NCI-H510A (cell line): ENCODE measurements around the gene PCDHB1.

ENCODE experiments used
- DNase-seq: peaks from one replicate; lab custom pipeline; 2025; lab: John Stamatoyannopoulos, UW

PCDHB1 gene, protein sequence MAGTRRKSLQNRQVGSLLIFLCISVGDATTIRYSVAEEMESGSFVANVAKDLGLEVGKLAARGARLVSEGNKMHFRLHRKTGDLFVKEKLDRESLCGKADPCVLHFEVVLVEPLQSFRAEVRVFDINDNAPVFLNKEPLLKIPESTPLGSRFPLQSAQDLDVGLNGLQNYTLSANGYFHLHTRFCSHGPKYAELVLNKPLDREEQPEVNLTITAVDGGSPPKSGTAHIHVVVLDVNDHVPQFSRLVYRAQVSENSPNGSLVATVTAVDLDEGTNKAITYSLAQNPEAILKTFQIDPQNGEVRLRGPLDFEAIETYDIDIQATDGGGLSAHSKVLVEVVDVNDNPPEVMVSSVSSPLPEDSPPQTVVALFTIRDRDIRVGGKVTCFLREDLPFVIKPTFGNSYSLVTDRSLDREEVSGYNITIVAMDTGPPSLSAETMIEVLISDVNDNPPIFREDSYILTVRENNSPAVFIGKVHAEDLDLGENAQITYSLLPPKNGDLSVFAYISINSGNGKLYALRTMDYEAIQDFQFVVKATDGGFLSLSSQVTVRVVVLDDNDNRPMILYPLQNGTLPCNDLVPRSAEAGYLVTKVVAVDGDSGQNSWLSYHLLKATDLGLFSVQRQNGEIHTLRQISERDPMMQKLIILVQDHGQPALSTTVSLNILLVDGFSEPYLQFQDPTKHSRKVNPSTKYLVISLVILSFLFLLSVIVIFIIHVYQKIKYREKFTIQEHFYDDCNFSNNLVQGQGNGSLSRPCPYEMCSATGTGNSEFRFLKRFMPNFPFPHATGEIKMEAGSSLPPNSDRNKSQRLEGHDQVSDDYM

DNA sequence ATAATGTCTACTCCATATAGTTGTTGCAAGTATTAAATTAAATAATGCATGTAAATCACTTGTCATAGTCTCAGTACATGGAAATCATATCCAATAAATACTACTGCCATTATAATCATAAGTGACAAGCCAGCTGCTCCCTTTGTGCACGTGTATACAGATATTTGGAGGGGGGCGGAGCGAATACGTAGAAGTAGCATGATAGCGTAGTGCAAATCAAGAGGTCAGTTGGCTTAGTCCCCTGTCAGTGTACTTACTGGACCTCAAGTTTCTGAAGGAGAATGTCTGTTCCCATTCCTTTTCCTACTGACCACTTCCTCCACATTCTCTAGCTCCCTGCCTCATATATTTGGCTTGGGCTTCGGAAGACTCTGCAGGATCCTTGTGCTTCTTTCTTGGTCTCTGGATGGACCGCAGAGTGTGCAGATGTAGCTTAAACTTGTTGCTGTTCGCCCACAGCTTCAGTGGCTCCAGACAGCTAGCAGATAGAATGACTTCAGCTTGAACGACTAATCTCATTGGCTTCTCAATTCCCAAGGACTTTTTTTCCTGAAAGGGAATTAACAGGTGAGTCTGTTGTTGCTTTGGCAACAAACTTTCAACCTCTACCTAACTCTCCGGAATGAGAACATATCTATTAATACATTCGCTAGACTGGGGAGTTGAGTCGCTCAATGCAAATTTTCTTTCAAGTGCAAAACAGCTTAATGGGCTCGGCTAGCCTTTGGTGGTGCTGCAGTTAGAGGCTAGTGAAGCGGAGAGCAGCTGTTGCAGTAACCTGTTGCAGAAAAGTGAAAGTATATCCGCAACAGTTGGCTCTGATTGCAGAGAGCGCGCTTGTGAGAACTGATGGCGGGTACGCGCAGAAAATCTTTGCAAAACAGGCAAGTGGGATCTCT, at the start of gene PCDHB1:
Gene PCDHB1 (plus strand): TSS at position 753 of the 899 bp plus-strand sequence. CDS start 97 bp downstream, at position 850.
- DNase-seq: no peak

DNA sequence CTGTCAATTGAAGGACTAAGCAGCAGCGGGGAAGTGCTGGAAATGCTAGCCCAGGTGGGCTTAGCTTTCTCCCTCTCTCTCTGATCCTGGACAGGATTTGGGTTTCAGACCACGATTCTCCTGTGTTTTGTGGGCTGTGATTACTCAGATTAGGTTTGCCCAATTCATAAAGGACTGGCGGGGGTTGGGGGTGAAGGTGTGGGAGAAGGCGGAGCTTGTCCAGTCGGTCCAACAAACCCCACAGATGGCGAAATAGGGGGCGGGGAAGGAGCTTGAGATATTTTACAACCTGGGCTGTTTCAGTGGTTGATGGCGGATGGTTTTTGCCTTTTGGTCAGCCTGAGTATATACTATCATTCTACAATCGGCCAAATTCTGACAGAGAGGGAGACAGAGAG, 49.7 kb upstream of the PCDHB1 start:
- peak; percentile 45 for DNase-seq

DNA sequence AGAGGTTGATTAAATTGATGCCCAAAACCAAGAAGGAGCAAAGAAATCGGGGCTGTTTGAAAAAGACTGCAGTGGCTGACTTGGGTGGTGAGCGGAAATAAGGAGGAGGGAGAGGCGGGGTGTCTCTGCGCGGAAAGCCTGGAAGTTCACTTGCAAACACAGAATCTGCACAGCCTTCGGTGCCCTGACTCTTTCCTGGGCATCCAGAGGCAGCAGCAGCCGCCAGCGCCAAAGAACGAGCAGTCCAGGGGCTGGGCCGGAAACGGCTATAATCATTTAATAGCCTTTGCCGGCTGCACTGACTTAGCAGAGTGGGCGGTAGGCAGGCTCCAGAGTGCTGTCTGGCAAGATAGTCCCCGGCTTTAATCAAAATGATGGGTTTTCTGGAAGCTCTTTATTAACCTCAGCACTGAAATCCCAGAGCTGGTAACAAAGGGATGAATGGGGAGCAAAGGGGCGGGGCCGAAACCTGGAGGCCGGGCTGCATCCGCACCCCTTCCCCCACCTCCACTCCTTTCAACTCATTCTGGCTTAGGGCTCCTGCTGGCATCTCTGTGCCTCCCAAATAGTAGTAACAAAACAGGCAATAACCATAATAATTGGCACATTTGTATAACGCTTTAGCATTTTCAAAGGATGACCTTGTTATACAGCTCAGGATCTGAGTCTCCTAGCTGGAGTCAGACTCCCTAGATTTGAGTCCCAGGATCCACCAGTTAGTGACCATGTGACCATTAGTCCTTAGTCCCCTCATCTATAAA, 49.1 kb upstream of the PCDHB1 start:
- DNase-seq: peak; percentile 39

DNA sequence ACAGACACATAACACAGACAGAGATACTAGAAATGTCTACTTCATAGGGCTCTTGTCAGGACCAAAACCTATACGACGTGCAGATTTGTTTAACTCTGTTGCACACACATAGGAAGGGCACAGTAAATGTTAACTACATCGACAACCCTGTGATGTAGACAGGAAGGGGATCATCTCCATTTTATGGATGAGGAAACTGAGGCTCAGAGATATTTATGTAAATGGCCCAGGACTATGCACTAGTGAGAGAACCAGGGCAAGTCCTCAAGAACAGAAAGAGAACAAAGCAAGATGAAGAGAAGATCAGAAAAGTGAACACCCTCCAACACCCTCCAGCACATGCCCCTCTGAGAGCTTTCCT, 48.6 kb upstream of the PCDHB1 start:
- no peak for DNase-seq

DNA sequence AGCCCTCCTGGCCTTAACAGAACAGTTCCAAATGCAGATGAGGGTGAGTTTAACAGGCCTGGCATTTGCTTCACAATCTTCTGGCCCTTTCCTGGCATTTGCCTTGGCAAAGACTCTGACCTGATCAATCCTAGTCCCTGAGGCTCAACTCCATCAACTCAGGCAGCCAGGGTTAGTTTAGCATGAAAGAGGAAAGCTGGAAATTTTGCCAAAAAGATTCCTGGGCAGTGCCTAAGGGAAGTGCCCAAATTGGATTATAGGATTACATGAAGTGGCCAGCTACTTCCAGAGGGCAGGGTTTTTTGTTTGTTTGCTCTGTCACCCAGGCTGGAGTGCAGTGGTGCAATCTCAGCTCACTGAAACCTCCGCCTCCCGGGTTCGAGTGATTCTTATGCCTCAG, 48.1 kb upstream of the PCDHB1 start:
- no peak for DNase-seq

DNA sequence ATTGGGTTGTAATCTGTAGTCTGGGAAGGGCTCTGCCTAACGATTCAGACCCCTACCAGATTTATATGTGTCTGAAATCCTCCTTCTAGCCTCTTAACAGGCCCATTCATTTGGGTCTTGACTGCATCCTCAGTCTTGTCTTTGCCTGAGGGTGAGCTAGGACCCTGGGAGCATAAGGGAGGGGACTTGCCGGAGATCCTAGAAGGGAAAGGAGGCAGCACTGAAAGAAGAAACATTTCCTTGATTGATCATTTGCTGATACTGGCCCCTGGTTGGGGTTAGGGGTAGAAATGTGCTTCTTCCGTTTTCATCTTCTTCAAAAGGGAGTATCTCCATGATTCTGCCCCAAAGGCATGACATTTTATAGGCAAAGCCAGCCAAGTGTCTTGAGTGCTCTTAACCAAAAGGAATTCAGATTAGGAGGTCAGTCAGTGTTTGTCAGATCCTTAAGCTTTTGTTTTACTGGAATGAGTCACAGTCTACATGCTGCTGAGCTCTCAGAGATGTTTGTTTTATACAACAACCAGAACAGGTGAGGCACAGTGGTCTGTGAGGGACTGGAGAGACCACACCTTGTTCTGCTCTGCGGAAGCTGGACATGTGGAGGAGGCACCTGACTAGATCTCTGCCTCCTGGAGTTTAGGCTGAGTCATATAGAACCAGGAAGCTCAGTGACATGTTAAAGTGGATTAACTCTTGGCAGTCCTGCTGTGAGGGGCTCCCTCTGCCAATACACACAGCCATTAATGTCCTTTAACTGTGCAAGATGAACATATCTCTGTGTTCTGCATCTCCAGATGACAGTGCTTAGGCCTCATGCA, 47.2 kb upstream of the PCDHB1 start:
- DNase-seq: peak; percentile 63

DNA sequence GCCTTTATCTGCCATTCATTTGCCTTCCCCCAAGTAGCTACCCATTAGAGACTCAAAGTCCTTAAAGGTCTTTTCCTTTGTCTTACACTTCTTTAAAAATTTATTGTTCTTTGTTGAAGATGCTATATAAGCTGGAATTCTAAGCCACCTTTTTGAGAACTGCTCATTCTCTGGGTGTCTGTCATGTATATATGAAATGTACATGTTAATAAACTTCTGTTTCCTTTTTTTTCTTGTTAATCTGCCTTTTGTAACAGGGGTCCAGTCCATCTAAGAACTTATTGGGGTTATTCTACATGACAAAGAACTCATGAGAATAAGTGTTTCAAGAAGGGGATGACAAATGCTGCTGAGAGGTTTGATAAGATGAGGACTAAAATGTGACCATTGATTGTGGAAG, 43.4 kb upstream of the PCDHB1 start:
- DNase-seq: no peak

DNA sequence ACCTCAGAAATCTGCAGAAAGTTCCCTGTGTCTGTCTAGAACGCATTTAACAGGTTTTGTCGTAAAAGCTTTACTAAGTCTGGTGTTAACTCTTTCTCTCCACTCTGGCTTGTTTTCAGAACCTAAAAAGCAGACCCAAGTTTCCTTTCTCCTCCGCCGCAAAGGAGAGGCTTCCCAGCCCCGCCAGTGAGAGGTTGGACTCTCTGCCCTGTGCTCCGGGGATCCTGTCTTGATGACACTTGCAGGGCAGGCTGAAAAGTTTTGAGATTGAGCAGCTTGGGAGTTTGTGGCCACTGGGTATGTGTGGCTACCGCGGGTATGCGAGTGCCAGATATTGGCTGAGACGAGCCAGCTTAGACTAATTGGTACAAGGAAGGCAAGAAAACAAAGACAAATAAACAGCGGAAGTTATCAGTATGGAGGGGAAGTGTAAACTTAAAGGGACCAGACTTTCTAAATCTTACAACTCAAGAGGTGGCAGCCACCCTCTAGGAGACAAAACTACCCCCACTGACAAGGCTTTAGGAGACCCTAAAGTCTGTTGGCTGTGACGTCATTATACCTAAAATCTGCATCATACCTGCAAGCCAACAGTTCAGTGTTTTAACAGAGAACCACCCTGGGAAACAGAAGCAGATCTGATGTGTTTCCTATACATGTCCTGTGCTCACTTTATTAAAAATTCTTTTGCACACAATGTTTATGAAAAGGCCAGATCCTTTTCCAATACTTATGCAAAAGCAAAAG, 41.0 kb upstream of the PCDHB1 start:
- DNase-seq: no peak

DNA sequence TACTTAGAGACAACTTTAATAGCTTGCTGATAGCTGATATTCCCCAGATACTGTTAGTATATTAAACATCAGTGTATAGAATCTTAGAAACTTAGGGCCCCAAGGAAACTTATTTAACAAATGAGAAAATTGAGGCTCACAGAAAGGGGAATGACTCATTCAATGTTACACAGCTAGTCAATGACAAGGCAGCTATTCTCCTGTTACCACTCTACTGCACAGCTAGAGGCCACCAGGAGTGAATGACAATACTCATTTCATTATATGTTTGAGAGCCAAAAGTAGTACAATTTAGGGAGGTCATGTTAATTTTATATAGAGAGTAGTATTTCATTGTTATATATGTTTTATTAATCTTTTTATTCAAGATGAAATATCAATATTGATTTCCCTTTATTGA, 33.2 kb upstream of the PCDHB1 start:
- no peak for DNase-seq

DNA sequence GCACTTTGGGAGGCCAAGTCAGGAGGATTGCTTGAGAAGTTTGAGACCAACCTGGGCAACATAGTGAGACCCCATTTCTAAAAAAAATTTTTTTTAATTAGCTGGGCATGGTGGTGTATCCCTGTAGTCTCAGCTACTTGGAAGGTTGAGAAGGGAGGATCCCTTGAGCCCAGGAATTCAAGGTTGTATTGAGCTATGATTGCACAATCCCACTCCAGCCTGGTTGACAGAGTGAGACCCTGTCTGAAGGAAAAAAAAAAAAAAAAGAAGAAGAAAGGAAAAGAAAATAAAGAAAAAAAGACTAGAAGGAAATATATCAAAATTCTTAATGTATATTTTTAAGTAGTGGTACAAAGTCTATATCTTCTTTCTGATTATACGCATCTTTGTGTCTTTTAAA, 28.8 kb upstream of the PCDHB1 start:
- DNase-seq: no peak

DNA sequence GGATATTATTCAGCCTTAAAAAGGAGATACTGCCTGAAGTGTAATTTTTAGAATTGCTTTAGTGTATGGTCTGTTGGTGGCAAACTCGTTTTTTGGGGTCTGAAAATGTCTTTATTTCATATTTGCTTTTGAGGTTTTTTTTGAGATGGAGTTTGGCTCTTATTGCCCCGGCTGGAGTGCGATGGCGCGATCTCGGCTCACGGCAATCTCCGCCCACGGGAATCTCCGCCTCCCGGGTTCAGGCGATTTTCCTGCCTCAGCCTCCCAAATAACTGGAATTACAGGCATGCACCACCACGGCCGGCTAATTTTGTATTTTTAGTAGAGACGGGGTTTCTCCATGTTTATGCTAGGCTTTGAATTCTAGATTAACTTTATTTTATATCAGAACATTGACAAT, 20.2 kb upstream of the PCDHB1 start:
- DNase-seq: no peak

DNA sequence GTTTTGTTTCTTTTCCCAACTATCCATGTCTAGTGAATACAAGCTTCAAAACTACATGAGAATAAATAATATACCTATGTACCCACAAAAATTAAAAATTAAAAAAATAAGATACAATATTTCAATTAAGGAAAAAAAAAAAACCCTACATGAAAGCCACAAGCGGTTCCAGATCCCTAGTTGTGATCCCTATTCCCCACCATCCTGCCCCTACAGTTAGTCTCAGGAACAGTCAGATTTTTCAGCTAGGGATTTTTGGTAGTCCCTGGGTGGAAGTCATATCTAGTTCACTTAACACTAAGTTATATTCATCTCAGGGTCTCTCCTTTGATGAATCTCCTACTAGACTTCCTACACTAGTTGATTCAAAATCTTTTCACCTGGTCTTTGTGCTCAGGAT, 18.5 kb upstream of the PCDHB1 start:
- DNase-seq: no peak

DNA sequence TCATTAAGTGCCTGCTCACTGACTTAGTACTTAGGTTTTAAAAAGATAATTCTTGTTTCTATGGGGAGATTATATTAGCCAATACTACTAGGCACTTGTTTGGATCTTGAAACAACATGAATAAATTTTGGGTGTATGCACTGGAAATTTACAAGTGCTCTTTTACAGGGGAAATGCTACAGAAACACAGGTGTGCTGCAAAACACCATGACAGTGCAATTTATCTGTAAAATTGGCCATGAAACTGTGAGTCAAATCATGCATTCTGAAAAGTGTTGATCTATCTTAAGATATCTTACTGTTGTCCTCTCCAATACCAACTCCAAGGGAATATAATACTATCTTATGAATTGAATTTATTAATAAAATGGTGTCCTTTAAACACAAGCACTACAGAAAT, 12.1 kb upstream of the PCDHB1 start:
- DNase-seq: no peak

DNA sequence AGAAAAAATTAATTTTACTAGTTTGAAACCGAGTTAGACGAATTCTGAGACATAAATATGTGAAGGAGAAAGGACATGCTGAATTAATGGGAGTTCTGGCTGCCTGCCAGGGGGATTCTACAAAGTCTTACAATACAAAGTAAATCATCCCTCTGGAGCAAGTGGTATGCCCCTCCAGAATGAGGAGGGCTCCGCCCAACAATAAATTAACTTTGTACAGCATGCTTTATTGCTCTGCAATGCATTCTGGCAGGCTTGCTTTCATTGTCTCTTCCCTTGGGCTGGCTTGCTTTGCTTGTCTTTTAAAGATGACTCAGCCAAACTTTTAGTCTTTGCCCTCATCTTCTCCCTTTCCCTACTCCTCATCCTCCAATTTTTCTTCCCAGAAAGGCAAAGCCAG, 11.7 kb upstream of the PCDHB1 start:
- no peak for DNase-seq

DNA sequence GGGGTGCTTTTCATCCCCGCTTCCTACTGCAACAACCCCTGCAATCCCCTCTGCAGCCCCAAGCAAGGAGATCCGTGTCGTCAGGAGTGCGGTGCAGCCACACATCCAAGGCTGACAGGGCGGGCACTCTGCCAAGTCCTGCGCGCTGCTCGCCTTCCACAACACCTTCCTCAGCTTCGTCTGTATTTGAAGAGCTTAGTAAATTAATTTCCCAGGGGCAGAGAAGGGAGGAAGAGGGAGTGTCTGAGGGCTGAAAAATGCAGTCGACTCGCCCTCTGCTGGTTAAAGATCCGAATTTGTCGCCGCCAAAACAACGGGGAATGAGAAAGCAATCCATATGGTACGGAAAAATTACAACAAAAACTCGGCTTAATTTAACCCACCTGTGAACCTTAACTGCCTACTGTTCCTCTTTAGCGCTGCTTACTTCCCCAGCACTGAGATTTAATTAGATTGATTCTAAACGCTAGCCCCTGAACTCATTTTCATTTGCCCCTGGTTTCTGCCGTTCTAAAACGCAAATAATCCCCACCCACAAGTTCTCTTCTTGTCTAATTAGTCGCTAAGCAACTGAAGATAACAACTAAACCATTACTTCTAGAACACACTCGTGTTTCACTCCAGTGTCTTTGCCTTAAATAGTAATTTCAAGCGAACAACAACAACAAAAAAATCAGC, 10.9 kb upstream of the PCDHB1 start:
- DNase-seq: peak; percentile 61

DNA sequence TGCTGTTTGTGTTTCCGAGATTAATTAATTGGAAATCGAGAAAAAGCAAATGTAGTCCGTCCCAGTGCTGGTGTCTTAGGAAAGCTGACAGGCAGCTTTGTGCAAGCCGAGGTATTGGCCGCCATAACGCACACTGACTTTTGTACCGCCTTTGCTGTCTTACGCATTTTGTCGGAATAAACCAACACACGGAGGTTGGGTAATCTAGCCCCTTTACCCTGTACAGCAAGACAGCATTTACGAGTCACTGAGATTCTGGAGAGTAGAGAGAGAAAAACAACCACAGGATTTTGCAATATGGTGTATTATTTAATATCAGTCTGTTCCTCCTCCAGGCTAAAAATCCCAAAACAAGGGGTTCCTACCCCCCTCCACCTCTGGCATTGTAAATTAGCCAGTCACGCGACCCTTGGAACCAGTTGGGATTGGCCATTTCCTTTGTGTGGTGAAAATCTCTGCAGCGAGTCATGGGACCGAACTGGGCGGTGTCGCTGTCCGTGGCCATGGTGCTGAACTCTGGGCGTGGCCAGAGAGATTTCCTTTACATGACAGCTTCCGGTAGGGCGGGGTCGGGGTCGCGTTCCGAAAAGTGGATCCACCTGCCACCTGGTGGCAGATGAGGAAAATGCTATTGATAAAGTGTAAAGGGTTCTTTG, 10.3 kb upstream of the PCDHB1 start:
- peak; percentile 92 for DNase-seq

DNA sequence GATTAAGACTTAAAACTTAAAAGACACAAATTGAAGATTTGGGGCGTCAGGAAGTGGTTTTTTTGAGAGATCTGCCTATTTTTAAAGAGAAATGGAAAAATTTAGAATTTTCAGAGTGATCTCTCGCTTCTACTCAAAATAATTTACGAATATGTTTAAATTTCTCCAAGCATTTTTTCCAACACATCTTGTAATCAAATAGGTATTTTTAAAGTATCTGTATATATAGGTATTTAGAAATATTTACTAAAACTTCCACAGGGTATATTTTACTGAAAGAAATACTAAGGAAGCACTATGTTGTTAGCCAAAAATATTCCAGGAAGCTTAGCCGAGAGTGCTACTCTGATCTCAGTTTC, 9.8 kb upstream of the PCDHB1 start:
- DNase-seq: no peak

DNA sequence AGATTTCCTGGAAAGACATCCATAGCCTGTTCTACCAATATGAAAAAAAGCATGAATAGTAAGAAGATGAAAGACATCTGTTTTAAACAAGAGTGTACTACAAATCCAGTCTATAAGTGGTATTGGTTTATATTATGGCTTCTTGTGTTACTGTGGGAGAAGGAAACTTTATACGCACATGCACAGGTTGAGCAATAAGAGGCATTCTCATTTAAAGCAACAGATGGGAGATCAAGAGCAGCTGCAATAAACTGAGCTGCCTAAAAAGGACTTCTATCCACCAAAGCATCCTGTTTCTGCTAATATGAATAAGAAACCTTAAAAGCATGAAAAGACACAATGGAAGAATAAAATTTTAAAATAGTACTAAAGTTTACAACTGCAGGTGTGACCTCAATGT, 8.6 kb upstream of the PCDHB1 start:
- no peak for DNase-seq

DNA sequence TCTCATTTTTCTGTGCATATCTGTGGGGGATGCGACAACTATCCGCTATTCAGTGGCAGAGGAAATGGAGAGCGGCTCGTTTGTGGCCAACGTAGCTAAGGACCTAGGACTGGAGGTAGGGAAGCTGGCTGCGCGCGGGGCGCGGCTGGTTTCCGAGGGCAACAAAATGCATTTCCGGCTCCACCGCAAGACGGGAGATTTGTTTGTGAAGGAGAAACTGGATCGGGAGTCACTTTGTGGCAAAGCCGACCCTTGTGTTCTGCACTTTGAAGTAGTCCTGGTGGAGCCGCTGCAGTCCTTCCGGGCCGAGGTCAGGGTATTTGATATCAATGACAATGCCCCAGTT, 320 bp downstream of the PCDHB1 start:
- no peak for DNase-seq
